Pancreas (tissue), 10 donors: Measurements from ENCODE around the gene SMAD3. TPM values are rescaled to one million over a fixed set of nuclear protein-coding genes. Genes with fewer than 3 reads are reported as not detected.

Experiments used
- ATAC-seq, 4 donors: fragments of 200-7000 bp; cut with Tn5 transposase; one replicate each; pipeline versions ENCODE4 v1.8.0 to v1.9.1; 2020; ENCODE audit warnings: mild to moderate bottlenecking in 4 of 4, moderate library complexity in 4 of 4
- DNase-seq, 6 donors: peaks; one replicate each; pipeline ENCODE4 v3.0.0-alpha.2; 2020
- FAIRE-seq: peaks from 2 replicates; lab custom pipeline; 2012; peaks lifted over from hg19 to GRCh38; lab: Jason Lieb, UNC
- H3K27ac ChIP-seq, 4 donors: fragments of 200-600 bp; sonication (generic); 1 replicate in 3 of 4; 2 replicates in 1 of 4; pipeline versions ENCODE4 v1.5.0 to v1.8.0; 2020
- H3K27me3 ChIP-seq, 4 donors: fragments of 200-600 bp; one replicate each; pipeline ENCODE4 v1.8.0; 2021
- H3K36me3 ChIP-seq, 3 donors: fragments of 200-600 bp; sonication (generic) in 1 of 3; one replicate each; pipeline versions ENCODE4 v1.5.0 to v1.8.0; 2020 to 2021
- H3K4me1 ChIP-seq, 3 donors: fragments of 200-600 bp; one replicate each; pipeline ENCODE4 v1.8.0; 2021
- H3K4me3 ChIP-seq, 4 donors: fragments of 200-600 bp; sonication (generic) in 2 of 4; one replicate each; pipeline versions ENCODE4 v1.5.0 to v1.8.0; 2020 to 2021
- H3K9me3 ChIP-seq, 4 donors: fragments of 200-600 bp; one replicate each; pipeline ENCODE4 v1.8.0; 2021
- WGBS, 2 donors: extraction: QIAGEN DNeasy Blood & Tissue Kit; methylation state at CpG; one replicate each; pipeline ENCODE4 v1.1.7; 2013; 5-methylcytosine and 5-hydroxymethylcytosine counted together
- intact Hi-C, 3 donors: fragments of 100-400 bp; cut with DNase I; formaldehyde crosslinking; loops; one replicate each; pipeline versions ENCODE4 v1.11.1 to v1.14.2; 2022
- polyA plus RNA-seq, 2 donors: library from polyadenylated mRNA; stranded (reverse); fragments of 200-250 nt; gene quantifications; one replicate each; pipeline ENCODE4 v1.2.3, GENCODE V29; 2013
- total RNA-seq, 6 donors: library from RNA; stranded (reverse); fragmentation: NEBNext Ultra II Directional in 4 of 6; extraction: Animal tissue kit (Norgen Biotek cat#: 25700) in 4 of 6; gene quantifications; one replicate each; pipeline versions ENCODE4 v1.2.1 to v1.2.4, GENCODE V29; 2021 to 2023
- TF ChIP-seq, protein P1 (sequence below), 4 donors: fragments of 200-600 bp; sonication (generic) in 3 of 4; IDR thresholded peaks; one replicate each; pipeline versions ENCODE4 v1.5.0 to v1.8.0; 2021; ENCODE audit warnings: antibody characterized with exemption in 4 of 4
- donor health status: healthy with polysubstance abuse.
- donor health status: DM: no; HTN: no; CAD: no; lungs with moderate emphysema.
- donor health status: DM: no; HTN: no; CAD: no.
- donor health status: control.
- donor health status: control.
- donor health status: Bipolar disorder and iron deficiency.
- donor health status: DM: yes; HTN: yes; CAD: no.
- donor health status: DM: no; HTN: no; CAD: no.
- donor health status: DM: no; HTN: no; CAD: no.
- donor health status: DM: yes; HTN: yes; CAD: no.

The SMAD3 gene
- total and polyA plus RNA-seq, 8 donors = 7.9 to 42.5 (median 21.4) TPM

DNA sequence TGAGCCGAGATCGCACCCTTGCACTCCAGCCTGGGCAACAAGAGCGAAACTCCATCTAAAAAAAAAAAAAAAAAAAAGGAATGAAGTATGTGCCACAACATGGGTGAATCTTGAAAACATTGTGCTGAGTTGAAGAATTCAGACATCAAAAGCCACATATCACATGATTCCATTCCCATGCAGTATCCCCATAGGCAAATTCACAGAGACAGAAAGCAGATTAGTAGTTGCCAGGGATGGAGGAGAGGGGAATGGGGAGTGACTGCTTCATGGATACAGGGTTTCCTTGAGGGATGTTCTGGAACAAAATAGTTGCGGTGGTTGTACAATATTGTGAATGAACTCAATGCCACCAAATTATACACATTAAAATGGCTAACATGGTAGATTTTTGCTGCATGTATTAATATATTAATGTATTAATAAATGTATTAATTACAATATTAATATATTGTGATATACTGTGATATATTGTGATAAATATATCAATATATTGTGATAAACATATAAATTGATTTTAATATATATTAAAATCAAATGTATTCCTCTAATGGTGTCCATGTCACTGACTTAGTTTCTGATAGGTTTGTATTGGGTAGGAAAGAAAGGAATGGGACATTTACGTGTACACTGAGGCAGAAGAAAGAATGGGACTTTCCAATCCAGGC, 34.9 kb downstream of the SMAD3 start:
- Histone ChIP-seq H3K27me3 (no peaks in the 10 kb centered on the region), H3K36me3 (no peaks in the 10 kb centered on the region), H3K27ac (no peak overlapping the region), H3K9me3 (no peaks in the 10 kb centered on the region), H3K4me3 (no peak overlapping the region), H3K4me1 (peaks cover 15 to 17% (median 17%) of the 10 kb centered on the region in 3 donors)
- FAIRE-seq (no peak), DNase-seq (no peak), ATAC-seq (no peak)
- 77 to 78% methylated on average over 5 of the region's 5 CpGs for WGBS, 2 donors
- TF ChIP-seq, protein P1, sequence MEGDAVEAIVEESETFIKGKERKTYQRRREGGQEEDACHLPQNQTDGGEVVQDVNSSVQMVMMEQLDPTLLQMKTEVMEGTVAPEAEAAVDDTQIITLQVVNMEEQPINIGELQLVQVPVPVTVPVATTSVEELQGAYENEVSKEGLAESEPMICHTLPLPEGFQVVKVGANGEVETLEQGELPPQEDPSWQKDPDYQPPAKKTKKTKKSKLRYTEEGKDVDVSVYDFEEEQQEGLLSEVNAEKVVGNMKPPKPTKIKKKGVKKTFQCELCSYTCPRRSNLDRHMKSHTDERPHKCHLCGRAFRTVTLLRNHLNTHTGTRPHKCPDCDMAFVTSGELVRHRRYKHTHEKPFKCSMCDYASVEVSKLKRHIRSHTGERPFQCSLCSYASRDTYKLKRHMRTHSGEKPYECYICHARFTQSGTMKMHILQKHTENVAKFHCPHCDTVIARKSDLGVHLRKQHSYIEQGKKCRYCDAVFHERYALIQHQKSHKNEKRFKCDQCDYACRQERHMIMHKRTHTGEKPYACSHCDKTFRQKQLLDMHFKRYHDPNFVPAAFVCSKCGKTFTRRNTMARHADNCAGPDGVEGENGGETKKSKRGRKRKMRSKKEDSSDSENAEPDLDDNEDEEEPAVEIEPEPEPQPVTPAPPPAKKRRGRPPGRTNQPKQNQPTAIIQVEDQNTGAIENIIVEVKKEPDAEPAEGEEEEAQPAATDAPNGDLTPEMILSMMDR (IDR thresholded peaks at IDR 0.05) = no peak
- intact Hi-C loops = no loop called here

DNA sequence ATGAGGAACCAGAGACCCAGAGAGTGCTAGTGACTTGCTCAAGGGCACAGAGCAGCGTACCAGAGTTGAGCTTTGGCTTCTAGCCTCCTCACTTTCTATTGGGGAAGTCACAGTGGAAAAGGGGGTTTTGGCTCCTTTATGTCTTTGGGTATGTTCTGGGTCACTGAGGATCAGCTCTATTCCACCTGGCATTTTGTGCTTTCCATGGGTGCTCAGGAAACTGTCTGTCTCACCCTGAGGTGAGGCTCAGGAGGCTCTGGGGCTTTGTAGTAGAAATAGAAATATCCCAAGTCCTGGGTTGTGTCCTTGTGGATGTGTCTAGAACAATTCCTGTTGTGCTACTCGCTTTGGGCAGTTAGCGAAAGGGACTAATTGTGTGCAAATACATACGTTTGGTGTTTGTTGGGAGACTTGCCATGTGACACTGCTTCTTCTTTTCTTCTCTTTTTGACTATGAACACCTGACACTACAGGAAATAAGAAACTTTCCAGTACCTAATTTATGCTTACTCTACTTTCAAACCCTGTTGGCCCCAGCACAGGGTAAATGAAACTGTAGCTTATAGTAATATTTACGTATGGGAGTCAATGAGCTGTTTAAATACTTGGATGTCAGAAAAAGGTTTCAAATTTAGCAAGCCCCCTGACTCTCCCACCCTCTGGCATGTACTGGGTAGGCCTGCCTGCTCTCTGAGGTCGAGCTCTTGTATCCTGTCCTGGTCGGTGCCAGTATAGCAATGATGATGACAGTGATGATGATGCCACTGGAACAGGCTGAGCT, 35.6 kb downstream of the SMAD3 start:
- peak overlapping the region in 1 of 4 donors; percentile 12 for H3K27ac ChIP-seq
- FAIRE-seq (no peak), DNase-seq (no peak), ATAC-seq (no peak)
- H3K27me3 ChIP-seq = no peaks in the 10 kb centered on the region
- no peak overlapping the region for H3K4me3 ChIP-seq
- TF ChIP-seq, protein P1 (IDR thresholded peaks at IDR 0.05) = no peak
- H3K4me1 ChIP-seq = peaks cover 21 to 24% (median 23%) of the 10 kb centered on the region in 3 donors
- intact Hi-C loops = no loop called here
- H3K9me3 ChIP-seq = no peaks in the 10 kb centered on the region
- 82 to 86% methylated on average over 7 of the region's 7 CpGs for WGBS, 2 donors
- no peaks in the 10 kb centered on the region for H3K36me3 ChIP-seq

DNA sequence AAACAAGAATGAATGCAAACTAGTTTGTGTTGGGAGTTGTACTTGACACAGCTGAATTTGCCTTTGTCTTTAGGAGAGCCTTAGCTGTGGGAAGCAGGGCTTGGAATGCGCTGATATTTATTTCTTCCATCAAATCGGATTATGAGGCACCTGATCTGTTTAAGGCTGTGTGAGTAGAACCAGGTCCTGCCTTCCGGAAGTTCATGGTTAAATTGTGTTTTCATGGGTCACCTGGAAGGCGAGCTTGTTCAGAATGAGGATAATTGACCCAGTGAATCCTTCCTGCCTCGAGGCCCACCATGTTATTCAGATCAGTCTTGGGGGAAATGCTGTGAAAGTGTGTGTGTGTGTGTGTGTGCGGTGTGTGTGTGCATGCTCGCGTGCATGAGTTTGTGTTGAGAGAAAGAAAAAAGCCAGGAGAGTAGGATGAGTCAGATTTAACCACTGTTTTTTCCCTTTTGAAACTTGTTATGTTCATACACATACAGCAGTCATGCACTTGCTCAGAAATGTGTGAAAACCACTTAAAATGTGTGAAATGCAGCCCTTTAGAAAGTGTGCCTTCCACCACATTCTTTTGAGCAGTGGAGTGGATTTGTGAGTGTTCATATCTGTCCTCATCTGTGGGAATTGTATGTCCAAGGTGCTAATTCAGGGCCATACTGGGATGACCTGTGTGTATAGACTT, 36.7 kb downstream of the SMAD3 start:
- no peaks in the 10 kb centered on the region for H3K27me3 ChIP-seq
- H3K27ac ChIP-seq = peak overlapping the region in 1 of 4 donors; percentile 12
- FAIRE-seq = no peak
- DNase-seq = no peak
- TF ChIP-seq, protein P1 (IDR thresholded peaks at IDR 0.05) = no peak
- intact Hi-C loops = no loop called here
- peaks cover 30 to 34% (median 34%) of the 10 kb centered on the region in 3 donors for H3K4me1 ChIP-seq
- 57 to 66% methylated on average over 8 of the region's 8 CpGs for WGBS, 2 donors
- no peak overlapping the region for H3K4me3 ChIP-seq
- H3K9me3 ChIP-seq = no peaks in the 10 kb centered on the region
- H3K36me3 ChIP-seq = no peaks in the 10 kb centered on the region
- ATAC-seq = no peak

DNA sequence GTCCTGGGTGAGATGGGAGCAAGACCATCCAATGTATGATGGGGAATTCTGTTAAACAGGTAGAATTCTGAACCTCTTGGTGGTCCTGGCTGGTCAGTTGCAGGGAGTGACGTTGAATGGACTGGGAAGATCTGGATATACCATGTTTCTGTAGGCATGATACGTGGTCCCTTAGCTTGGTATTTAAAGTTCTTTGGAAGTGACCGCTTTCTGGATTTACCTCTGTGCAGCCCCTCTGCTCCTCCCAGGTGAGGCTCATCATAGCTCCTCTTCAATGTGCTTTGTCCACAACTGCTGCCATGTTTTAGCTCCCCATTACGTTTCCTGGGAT, 37.2 kb downstream of the SMAD3 start:
- Histone ChIP-seq H3K4me1 (peaks cover 35 to 39% (median 39%) of the 10 kb centered on the region in 3 donors), H3K36me3 (no peaks in the 10 kb centered on the region), H3K27me3 (no peaks in the 10 kb centered on the region), H3K4me3 (no peak overlapping the region), H3K9me3 (no peaks in the 10 kb centered on the region), H3K27ac (no peak overlapping the region)
- 96 to 98% methylated on average over 4 of the region's 4 CpGs for WGBS, 2 donors
- ATAC-seq (no peak), FAIRE-seq (no peak), DNase-seq (no peak)
- intact Hi-C loops = no loop called here
- TF ChIP-seq, protein P1 (IDR thresholded peaks at IDR 0.05) = no peak
